ENCODE data around the gene TRAK1.
"Not testable (repeated sequence)": the region's sequence is repeated elsewhere in the genome, so short reads cannot be mapped to it uniquely, and the experiment has no call there.

TRAK1 gene, protein sequence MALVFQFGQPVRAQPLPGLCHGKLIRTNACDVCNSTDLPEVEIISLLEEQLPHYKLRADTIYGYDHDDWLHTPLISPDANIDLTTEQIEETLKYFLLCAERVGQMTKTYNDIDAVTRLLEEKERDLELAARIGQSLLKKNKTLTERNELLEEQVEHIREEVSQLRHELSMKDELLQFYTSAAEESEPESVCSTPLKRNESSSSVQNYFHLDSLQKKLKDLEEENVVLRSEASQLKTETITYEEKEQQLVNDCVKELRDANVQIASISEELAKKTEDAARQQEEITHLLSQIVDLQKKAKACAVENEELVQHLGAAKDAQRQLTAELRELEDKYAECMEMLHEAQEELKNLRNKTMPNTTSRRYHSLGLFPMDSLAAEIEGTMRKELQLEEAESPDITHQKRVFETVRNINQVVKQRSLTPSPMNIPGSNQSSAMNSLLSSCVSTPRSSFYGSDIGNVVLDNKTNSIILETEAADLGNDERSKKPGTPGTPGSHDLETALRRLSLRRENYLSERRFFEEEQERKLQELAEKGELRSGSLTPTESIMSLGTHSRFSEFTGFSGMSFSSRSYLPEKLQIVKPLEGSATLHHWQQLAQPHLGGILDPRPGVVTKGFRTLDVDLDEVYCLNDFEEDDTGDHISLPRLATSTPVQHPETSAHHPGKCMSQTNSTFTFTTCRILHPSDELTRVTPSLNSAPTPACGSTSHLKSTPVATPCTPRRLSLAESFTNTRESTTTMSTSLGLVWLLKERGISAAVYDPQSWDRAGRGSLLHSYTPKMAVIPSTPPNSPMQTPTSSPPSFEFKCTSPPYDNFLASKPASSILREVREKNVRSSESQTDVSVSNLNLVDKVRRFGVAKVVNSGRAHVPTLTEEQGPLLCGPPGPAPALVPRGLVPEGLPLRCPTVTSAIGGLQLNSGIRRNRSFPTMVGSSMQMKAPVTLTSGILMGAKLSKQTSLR

DNA sequence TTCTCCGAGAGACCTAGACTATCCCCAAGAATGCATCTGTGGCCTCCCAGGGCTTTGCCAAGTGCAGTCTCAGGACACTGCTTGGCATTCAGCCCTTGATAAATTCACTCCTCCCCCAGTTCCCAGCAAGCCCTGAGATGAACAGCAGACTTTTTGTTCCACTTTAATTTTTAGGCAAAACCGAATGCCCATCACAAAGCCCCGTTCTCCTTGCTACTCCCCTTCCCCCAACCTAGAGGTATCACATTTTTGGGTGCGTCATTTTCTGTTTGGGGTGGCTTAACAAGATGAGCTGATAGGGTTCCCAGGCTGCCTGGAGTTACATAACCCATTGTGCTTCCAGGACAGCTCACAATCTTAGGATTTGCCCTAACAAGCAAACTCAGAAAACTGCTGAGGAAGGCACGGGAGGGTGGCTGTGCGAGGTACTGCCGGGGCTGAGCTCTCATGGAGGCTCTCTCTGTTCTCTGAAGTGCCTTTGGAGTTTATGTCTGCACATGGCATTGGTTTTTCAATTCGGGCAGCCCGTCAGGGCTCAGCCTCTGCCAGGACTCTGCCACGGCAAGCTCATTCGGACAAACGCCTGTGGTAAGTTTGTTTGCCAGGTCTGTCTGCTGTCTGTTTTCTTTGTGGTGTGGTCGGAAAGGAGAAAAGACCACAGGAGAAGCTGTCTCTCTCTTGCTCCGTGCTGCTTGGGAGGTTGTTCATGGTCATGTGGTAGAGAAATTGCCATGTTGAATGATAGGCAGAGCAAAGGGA is at the start of gene TRAK1:
Gene TRAK1 (plus strand): TSS at position 385 of the 759 bp plus-strand sequence. CDS start 113 bp downstream, at position 498.
- no peak for DNase-seq (ENCODE audit: low spot score)
- TF ChIP-seq, protein P1, sequence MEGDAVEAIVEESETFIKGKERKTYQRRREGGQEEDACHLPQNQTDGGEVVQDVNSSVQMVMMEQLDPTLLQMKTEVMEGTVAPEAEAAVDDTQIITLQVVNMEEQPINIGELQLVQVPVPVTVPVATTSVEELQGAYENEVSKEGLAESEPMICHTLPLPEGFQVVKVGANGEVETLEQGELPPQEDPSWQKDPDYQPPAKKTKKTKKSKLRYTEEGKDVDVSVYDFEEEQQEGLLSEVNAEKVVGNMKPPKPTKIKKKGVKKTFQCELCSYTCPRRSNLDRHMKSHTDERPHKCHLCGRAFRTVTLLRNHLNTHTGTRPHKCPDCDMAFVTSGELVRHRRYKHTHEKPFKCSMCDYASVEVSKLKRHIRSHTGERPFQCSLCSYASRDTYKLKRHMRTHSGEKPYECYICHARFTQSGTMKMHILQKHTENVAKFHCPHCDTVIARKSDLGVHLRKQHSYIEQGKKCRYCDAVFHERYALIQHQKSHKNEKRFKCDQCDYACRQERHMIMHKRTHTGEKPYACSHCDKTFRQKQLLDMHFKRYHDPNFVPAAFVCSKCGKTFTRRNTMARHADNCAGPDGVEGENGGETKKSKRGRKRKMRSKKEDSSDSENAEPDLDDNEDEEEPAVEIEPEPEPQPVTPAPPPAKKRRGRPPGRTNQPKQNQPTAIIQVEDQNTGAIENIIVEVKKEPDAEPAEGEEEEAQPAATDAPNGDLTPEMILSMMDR (IDR thresholded peaks at IDR 0.05; ENCODE audit: borderline replicate concordance, control extremely low read depth, extremely low read depth, insufficient read depth, missing control alignments), result no peak
- in situ Hi-C loops (cut with MboI; ENCODE audit: low sequenced_read_pairs, unreplicated experiment), result loop anchor here (10.0 kb wide), 1 partner anchor 186 kb away; no protein-coding TSS in a partner anchor

DNA sequence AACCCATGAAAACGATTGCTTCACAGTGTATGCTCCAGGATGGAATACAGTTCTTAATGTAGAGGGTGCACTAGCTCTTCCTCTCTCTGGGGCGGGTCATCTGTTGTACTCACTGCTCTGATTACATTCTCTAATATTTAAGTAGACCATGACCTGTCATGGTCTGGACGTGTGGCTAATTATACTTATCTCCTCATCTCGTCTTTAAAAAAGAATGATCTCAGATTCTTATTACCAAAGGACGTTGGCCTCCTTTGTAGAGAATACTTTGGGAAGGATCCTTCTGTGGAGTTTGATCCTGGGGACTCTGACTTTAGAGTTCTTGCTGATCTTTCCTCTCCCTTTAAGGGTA is 48.4 kb upstream of the TRAK1 start:
- in situ Hi-C loops (cut with MboI; ENCODE audit: low sequenced_read_pairs, unreplicated experiment), result no loop called here
- no peak for DNase-seq (ENCODE audit: low spot score)

DNA sequence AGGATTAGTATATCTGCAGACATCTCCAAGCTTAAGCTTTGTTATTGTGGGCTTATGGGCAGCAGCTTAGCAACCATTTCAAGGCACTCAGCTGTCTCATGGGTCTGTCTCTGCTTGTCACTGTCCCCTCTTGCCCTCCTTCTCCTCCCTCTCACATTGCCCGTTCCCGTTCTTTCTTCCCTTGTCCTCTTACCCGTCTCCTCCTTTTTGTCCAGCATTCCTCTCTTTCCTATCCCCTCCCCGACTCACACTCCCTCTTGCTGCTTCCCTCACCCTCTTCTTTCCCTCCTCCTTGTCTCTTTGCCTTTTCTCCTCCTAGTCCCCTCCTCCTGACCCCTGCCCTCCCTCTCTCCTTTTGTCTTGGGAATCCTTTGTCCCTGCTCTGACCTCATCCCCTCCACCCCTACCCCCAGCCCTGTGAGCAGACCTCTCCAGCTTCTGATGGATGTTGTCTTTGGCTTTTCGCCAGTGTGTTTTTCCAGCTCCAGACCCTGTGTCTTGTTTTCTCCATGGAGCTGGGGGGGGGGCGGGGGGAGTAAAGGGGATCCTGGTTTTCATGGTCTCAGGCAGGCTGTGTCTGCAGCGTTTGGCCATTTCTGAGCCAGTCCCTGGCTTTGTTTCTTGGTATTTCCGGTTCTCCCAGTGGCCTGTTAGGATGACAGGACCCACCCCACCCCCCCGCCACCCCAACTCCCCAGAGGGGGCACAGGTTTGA is 47.9 kb upstream of the TRAK1 start:
- DNase-seq (ENCODE audit: low spot score), result no peak
- in situ Hi-C loops (cut with MboI; ENCODE audit: low sequenced_read_pairs, unreplicated experiment), result no loop called here
- TF ChIP-seq, protein P1 (IDR thresholded peaks at IDR 0.05; ENCODE audit: borderline replicate concordance, control extremely low read depth, extremely low read depth, insufficient read depth, missing control alignments), result no peak

More for the DNA sequence above, 48.4 kb upstream of the TRAK1 start:
- TF ChIP-seq, protein P1 (IDR thresholded peaks at IDR 0.05; ENCODE audit: borderline replicate concordance, control extremely low read depth, extremely low read depth, insufficient read depth, missing control alignments), result no peak

DNA sequence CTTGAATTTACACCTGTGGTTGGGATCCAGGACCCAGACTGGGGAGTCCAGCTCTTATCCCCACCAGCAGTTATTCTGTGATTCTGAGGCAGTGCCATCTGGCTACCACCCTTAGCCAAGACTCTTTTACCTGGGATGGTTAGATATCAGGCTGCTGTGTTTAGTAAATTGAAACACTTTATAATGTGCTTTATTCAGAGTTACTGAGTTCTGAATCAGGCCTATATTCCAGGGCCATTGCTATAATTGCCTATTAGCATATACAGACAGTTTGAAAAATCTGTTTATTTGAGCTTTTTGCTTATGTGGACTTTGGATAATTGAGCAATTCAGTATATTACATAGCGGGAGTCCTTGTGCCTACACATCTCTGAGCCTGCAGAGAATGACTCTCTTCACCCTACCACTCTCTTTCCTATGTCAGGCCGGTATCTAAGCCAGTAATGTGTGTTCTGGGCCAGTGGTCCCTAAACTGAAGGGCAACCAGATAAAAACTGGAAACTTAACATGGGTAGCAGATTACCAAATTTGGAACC is 45.4 kb upstream of the TRAK1 start:
- no peak for DNase-seq (ENCODE audit: low spot score)
- in situ Hi-C loops (cut with MboI; ENCODE audit: low sequenced_read_pairs, unreplicated experiment), result no loop called here
- TF ChIP-seq, protein P1 (IDR thresholded peaks at IDR 0.05; ENCODE audit: borderline replicate concordance, control extremely low read depth, extremely low read depth, insufficient read depth, missing control alignments), result no peak

DNA sequence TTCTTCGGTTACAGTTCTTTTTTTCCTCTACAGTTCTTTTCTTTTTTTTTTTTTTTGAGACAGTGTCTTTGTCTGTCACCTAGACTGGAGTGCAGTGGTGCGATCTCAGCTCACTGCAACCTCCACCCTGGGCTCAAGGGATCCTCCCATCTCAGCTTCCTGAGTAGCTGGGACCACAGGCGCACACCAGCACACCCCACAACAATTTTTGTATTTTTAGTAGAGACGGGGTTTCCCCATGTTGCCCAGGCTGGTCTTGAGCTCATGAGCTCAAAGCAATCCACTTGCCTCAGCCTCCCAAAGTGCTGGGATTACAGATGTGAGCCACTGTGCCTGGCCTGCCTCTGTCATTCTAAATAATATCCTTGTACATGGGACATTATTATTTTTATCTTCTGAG is 42.6 kb upstream of the TRAK1 start:
- DNase-seq (ENCODE audit: low spot score); in situ Hi-C loops (cut with MboI; ENCODE audit: low sequenced_read_pairs, unreplicated experiment): not testable (repeated sequence)

DNA sequence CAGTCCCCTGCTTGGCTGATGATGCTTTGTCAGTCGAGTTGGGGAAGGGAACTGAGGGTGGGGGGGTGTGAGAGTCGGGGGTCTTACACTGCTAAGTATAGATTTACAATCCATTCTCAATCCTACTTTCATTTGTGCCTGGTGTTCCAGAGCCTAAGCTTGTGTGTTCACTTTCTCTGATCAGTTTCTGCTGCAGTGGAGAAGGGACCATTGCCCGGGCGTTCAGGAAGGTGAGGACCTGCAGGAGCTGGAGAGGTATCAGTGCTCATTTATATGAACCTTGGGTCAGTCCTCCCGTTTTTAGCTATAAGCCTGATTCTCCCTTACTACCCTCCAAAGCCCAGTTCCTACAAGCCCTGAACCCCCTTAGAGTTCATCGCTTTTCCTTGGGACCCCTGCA is 41.0 kb upstream of the TRAK1 start:
- no peak for DNase-seq (ENCODE audit: low spot score)
- TF ChIP-seq, protein P1 (IDR thresholded peaks at IDR 0.05; ENCODE audit: borderline replicate concordance, control extremely low read depth, extremely low read depth, insufficient read depth, missing control alignments), result no peak
- in situ Hi-C loops (cut with MboI; ENCODE audit: low sequenced_read_pairs, unreplicated experiment), result no loop called here

All from GM13976 (cell line).